ENCODE measurements around the gene GAS2L1.

The GAS2L1 gene

GRCh38 chr22:29309332-29310064 is 3.0 kb downstream of the GAS2L1 start:
- DNase-seq (ENCODE audit: low read depth in 3 of 3, low spot score in 1 of 3): no peak

- no peak for DNase-seq (ENCODE audit: low read depth in 3 of 3, low spot score in 1 of 3)
Measured at GRCh38 chr22:29310065-29310862, 3.8 kb downstream of the GAS2L1 start.

GRCh38 chr22:29310863-29311339 is 4.5 kb downstream of the GAS2L1 start:
- peak in 2 of 3 donors; percentile 22 to 34 for DNase-seq (ENCODE audit: low read depth in 3 of 3, low spot score in 1 of 3)

GRCh38 chr22:29311464-29312217 is 5.2 kb downstream of the GAS2L1 start:
- DNase-seq (ENCODE audit: low read depth in 3 of 3, low spot score in 1 of 3): no peak

- DNase-seq (ENCODE audit: low read depth in 3 of 3, low spot score in 1 of 3): no peak
Measured at GRCh38 chr22:29312218-29313125, 6.0 kb downstream of the GAS2L1 start.

GRCh38 chr22:29313126-29313575 is 6.7 kb downstream of the GAS2L1 start:
- no peak for DNase-seq (ENCODE audit: low read depth in 3 of 3, low spot score in 1 of 3)

- no peak for DNase-seq (ENCODE audit: low read depth in 3 of 3, low spot score in 1 of 3)
Measured at GRCh38 chr22:29313576-29314466, 7.4 kb downstream of the GAS2L1 start.

GRCh38 chr22:29314537-29315285 is 8.3 kb downstream of the GAS2L1 start:
- DNase-seq (ENCODE audit: low read depth in 3 of 3, low spot score in 1 of 3): no peak

- DNase-seq (ENCODE audit: low read depth in 3 of 3, low spot score in 1 of 3): no peak
Measured at GRCh38 chr22:29315286-29316140, 9.1 kb downstream of the GAS2L1 start, which contains the start of gene RASL10A. RASL10A (minus strand) TSS chr22:29315697; CDS start chr22:29315246, 451 bp downstream.

- no peak for DNase-seq (ENCODE audit: low read depth in 3 of 3, low spot score in 1 of 3)
Measured at GRCh38 chr22:29316141-29316828, 9.8 kb downstream of the GAS2L1 start.

GRCh38 chr22:29317827-29318454 is 11.5 kb downstream of the GAS2L1 start:
- no peak for DNase-seq (ENCODE audit: low read depth in 3 of 3, low spot score in 1 of 3)

GRCh38 chr22:29319072-29319471 is 12.6 kb downstream of the GAS2L1 start:
- DNase-seq (ENCODE audit: low read depth in 3 of 3, low spot score in 1 of 3): no peak

- DNase-seq (ENCODE audit: low read depth in 3 of 3, low spot score in 1 of 3): no peak
Measured at GRCh38 chr22:29320546-29320945, 14.1 kb downstream of the GAS2L1 start.

GRCh38 chr22:29323641-29324040 is 17.2 kb downstream of the GAS2L1 start:
- DNase-seq (ENCODE audit: low read depth in 3 of 3, low spot score in 1 of 3): no peak

GRCh38 chr22:29325356-29325755 is 18.9 kb downstream of the GAS2L1 start:
- DNase-seq (ENCODE audit: low read depth in 3 of 3, low spot score in 1 of 3): no peak

GRCh38 chr22:29325785-29326315 is 19.4 kb downstream of the GAS2L1 start:
- no peak for DNase-seq (ENCODE audit: low read depth in 3 of 3, low spot score in 1 of 3)
